ENCODE measurements around the gene ZNF282.

ZNF282 gene

GRCh38 chr7:149179241-149179640, 16.1 kb upstream of the ZNF282 start:
- DNase-seq (ENCODE audit: extremely low read depth, low read depth), result no peak
- TF ChIP-seq CTCF (IDR thresholded peaks at IDR 0.05; ENCODE audit: low read depth, low read length), result no peak

DNA sequence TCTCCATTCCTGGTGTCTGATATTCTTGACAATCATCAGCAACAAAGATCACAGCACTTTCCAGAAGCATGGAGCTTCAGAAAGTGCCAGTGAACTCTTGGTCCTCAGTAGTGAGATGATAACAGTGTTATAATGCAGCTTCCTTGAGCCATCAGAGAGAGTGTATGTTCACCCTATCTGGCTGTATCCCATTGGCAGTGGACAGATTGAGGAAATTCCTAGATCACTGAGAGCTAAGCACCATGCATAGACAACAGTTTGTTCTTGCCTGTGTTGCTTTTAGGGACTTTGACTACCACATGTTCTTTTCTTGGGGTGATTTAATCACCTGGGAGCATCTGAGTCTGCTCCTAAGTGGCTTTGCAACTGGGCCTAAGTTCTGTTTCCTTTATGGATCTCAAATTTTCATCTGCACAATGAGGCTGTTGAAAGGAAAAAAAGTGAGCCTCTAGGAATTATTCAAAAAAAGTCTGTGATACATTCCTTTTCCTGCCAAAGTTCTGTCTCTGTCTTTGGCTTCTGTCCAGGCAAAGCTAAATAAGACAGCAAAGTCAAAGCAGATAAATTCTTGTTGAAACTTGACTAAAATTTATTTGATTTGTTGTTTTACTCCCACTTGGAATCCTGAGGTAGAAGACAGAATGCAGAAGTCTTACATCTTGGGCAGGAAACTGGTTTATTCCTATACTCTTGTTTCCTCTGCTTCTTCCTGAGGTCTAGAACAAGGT, 14.5 kb upstream of the ZNF282 start:
- DNase-seq (ENCODE audit: extremely low read depth, low read depth), result no peak
- no peak for TF ChIP-seq CTCF (IDR thresholded peaks at IDR 0.05; ENCODE audit: low read depth, low read length)

DNA sequence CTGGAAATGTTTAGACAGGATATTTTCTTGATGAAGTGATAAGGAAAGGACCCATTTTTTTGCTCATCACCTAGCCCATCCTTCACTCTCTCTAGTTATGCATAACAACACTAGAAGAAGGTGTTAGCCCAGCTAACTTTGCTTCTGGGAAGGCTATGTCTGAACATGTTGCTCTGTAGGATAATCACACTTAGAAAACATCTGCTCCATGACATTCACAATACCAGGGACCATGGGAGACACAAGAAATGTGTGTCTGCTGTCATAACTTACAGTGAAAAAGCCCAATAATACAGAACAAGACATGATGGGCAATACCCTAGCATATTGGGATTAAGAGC, 13.9 kb upstream of the ZNF282 start:
- TF ChIP-seq CTCF (IDR thresholded peaks at IDR 0.05; ENCODE audit: low read depth, low read length), result no peak

GRCh38 chr7:149184274-149184673, 11.1 kb upstream of the ZNF282 start:
- no peak for TF ChIP-seq CTCF (IDR thresholded peaks at IDR 0.05; ENCODE audit: low read depth, low read length)
- DNase-seq (ENCODE audit: extremely low read depth, low read depth), result no peak

More for the DNA sequence above, 13.9 kb upstream of the ZNF282 start:
- DNase-seq (ENCODE audit: extremely low read depth, low read depth), result no peak

DNA sequence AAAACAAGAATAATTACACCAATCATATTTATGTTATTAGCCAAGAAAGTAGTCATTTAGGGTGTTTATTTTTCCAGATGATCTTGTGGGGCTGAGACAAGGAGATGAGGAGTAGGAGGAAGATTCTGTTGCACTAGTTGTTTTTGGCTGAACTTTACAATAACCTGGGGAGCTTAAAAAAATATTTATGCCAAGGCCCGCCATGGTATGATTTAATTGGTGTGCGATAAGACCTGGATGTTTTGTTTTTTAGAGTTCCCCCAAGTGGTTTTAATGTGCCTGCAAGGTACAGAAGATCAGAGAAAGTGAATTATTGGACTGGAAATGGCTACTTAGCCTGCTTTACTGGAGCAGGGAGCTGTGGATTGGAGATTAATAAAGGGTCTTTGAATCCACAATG, 7.1 kb upstream of the ZNF282 start:
- no peak for DNase-seq (ENCODE audit: extremely low read depth, low read depth)

DNA sequence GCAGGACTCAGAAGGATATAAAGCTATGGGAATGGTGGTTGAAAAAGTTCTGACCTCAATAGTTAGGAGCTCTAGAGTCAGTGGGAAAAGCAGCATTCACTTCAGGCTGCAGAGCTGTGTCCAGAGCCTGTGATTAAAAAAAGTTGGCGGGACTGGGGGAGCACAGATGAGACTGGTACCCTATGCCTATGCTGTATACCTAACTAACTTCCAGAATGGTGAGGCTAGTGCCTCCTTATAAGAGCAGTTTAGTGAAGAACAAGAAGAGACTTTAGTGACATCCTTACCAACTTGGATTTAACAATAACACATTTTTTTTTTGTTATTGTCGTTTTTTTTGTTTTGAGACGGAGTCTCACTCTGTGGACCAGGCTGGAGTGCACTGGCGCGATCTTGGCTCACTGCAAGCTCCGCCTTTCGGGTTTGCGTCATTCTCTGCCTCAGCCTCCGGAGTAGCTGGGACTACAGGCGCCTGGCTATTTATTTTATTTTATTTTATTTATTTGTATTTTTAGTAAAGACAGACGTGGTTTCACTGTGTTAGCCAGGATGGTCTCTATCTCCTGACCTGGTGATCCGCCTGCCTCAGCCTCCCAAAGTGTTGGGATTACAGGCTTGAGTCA, 6.6 kb upstream of the ZNF282 start:
- no peak for TF ChIP-seq CTCF (IDR thresholded peaks at IDR 0.05; ENCODE audit: low read depth, low read length)
- no peak for DNase-seq (ENCODE audit: extremely low read depth, low read depth)

More for the DNA sequence above, 7.1 kb upstream of the ZNF282 start:
- TF ChIP-seq CTCF (IDR thresholded peaks at IDR 0.05; ENCODE audit: low read depth, low read length), result no peak

GRCh38 chr7:149191851-149192250, 3.5 kb upstream of the ZNF282 start:
- DNase-seq (ENCODE audit: extremely low read depth, low read depth), result no peak
- TF ChIP-seq CTCF (IDR thresholded peaks at IDR 0.05; ENCODE audit: low read depth, low read length), result no peak

All from AG09319 (cell line).